ENCODE measurements around the gene MGST1. TPM values are rescaled to one million over a fixed set of nuclear protein-coding genes. Genes with fewer than 3 reads are reported as not detected.

The MGST1 gene
- total and polyA plus RNA-seq, 4 donors = 134 to 756 (median 415) TPM

GRCh38 chr12:16359512-16360491 is 12.4 kb downstream of the MGST1 start:
- no peaks in the 10 kb centered on the region for H3K27me3 ChIP-seq (ENCODE audit: control insufficient read depth in 3 of 3, insufficient read depth in 3 of 3, low read length in 2 of 3)
- no peak overlapping the region for H3K27ac ChIP-seq (ENCODE audit: low read depth in 1 of 2, low read length in 1 of 2)
- no peaks in the 10 kb centered on the region for H3K4me1 ChIP-seq (ENCODE audit: control insufficient read depth in 5 of 5, insufficient read depth in 5 of 5, low read length in 5 of 5)
- no peak overlapping the region for H3K9ac ChIP-seq (ENCODE audit: insufficient read depth in 1 of 2, low read length in 2 of 2)
- 80% methylated on average over 20 of the region's 20 CpGs for WGBS, 2 donors
- TF ChIP-seq CTCF (IDR thresholded peaks at IDR 0.05; ENCODE audit: control extremely low read depth, extremely low read depth) = peak; percentile 28
- peak; percentile 48 for ATAC-seq (ENCODE audit: insufficient read depth, low FRiP score)
- H3K9me3 ChIP-seq (ENCODE audit: control insufficient read depth in 4 of 4, insufficient read depth in 3 of 4, low read length in 3 of 4) = no peaks in the 10 kb centered on the region
- DNase-seq = peak; percentile 16 to 28 (median 25)
- no peak overlapping the region for H3K4me3 ChIP-seq
- H3K36me3 ChIP-seq (ENCODE audit: control insufficient read depth in 4 of 4, insufficient read depth in 4 of 4, low read length in 4 of 4) = peaks cover 0 to 3% (median 1%) of the 10 kb centered on the region in 4 donors

GRCh38 chr12:16361142-16361783 is 13.8 kb downstream of the MGST1 start:
- no peaks in the 10 kb centered on the region for H3K27me3 ChIP-seq (ENCODE audit: control insufficient read depth in 3 of 3, insufficient read depth in 3 of 3, low read length in 2 of 3)
- H3K36me3 ChIP-seq (ENCODE audit: control insufficient read depth in 4 of 4, insufficient read depth in 4 of 4, low read length in 4 of 4) = peaks cover 0 to 5% (median 0%) of the 10 kb centered on the region in 4 donors
- H3K4me3 ChIP-seq = no peak overlapping the region
- whole genome bisulfite sequencing, 2 donors = 68 to 74% methylated on average over 7 of the region's 7 CpGs
- H3K9ac ChIP-seq (ENCODE audit: insufficient read depth in 1 of 2, low read length in 2 of 2) = no peak overlapping the region
- ATAC-seq (ENCODE audit: insufficient read depth, low FRiP score) (no peak), DNase-seq (no peak)
- no peaks in the 10 kb centered on the region for H3K9me3 ChIP-seq (ENCODE audit: control insufficient read depth in 4 of 4, insufficient read depth in 3 of 4, low read length in 3 of 4)
- H3K4me1 ChIP-seq (ENCODE audit: control insufficient read depth in 5 of 5, insufficient read depth in 5 of 5, low read length in 5 of 5) = no peaks in the 10 kb centered on the region
- no peak for TF ChIP-seq CTCF (IDR thresholded peaks at IDR 0.05; ENCODE audit: control extremely low read depth, extremely low read depth)
- H3K27ac ChIP-seq (ENCODE audit: low read depth in 1 of 2, low read length in 1 of 2) = no peak overlapping the region

GRCh38 chr12:16362550-16362949 is 15.1 kb downstream of the MGST1 start:
- Histone ChIP-seq H3K4me3 (no peak overlapping the region), H3K9ac (ENCODE audit: insufficient read depth in 1 of 2, low read length in 2 of 2) (no peak overlapping the region), H3K27ac (ENCODE audit: low read depth in 1 of 2, low read length in 1 of 2) (no peak overlapping the region), H3K27me3 (ENCODE audit: control insufficient read depth in 3 of 3, insufficient read depth in 3 of 3, low read length in 2 of 3) (no peaks in the 10 kb centered on the region), H3K9me3 (ENCODE audit: control insufficient read depth in 4 of 4, insufficient read depth in 3 of 4, low read length in 3 of 4) (no peaks in the 10 kb centered on the region), H3K4me1 (ENCODE audit: control insufficient read depth in 5 of 5, insufficient read depth in 5 of 5, low read length in 5 of 5) (no peaks in the 10 kb centered on the region), H3K36me3 (ENCODE audit: control insufficient read depth in 4 of 4, insufficient read depth in 4 of 4, low read length in 4 of 4) (peaks cover 0 to 5% (median 0%) of the 10 kb centered on the region in 4 donors)
- no peak for ATAC-seq (ENCODE audit: insufficient read depth, low FRiP score)
- TF ChIP-seq CTCF (IDR thresholded peaks at IDR 0.05; ENCODE audit: control extremely low read depth, extremely low read depth) = no peak
- DNase-seq = no peak
